Peyer's patch (tissue), 4 donors: Measurements from ENCODE around the gene AP2A2. TPM values are rescaled to one million over a fixed set of nuclear protein-coding genes. Genes with fewer than 3 reads are reported as not detected.

ENCODE experiments used
- DNase-seq, 3 donors: peaks; one replicate each; pipeline ENCODE4 v3.0.0-alpha.2; 2017 to 2019
- H3K27ac ChIP-seq, 4 donors: fragments of 200-600 bp; sonication (generic); one replicate each; pipeline ENCODE4 v1.5.1; 2016 to 2019
- H3K27me3 ChIP-seq, 2 donors: fragments of 200-600 bp; sonication (generic); one replicate each; pipeline ENCODE4 v1.5.1; 2019
- H3K36me3 ChIP-seq, 3 donors: fragments of 200-600 bp; sonication (generic); one replicate each; pipeline ENCODE4 v1.5.1; 2016 to 2019
- H3K4me1 ChIP-seq, 4 donors: fragments of 200-600 bp; sonication (generic); one replicate each; pipeline ENCODE4 v1.5.1; 2016 to 2019
- H3K4me3 ChIP-seq, 4 donors: fragments of 200-600 bp; sonication (generic); 1 replicate in 3 of 4; 2 replicates in 1 of 4; pipeline ENCODE4 v1.5.1; 2016 to 2019; ENCODE audit warnings: mild to moderate bottlenecking in 1 of 4
- H3K9me3 ChIP-seq, 4 donors: fragments of 200-600 bp; sonication (generic); one replicate each; pipeline ENCODE4 v1.5.1; 2016 to 2019; ENCODE audit warnings: mild to moderate bottlenecking in 1 of 4
- CTCF ChIP-seq, 6 experiments: fragments of 450-650 bp in 4 of 6; fragments of 200-600 bp in 2 of 6; sonication (generic) in 1 of 6; IDR thresholded peaks; one replicate each; pipeline ENCODE4 v1.5.1; 2017 to 2019; ENCODE audit warnings: antibody characterized with exemption in 6 of 6, mild to moderate bottlenecking in 3 of 6, moderate library complexity in 1 of 6
- POLR2A ChIP-seq, 2 donors: fragments of 450-650 bp; IDR thresholded peaks; one replicate each; pipeline ENCODE4 v1.5.1; 2017; ENCODE audit warnings: antibody characterized with exemption in 2 of 2, mild to moderate bottlenecking in 2 of 2, moderate library complexity in 2 of 2
- total RNA-seq, 4 donors: library from RNA; depleted of rRNA; stranded (reverse); fragments of >200 nt; gene quantifications; one replicate each; pipeline ENCODE4 v1.1.0, GENCODE V29; 2016

The AP2A2 gene
- total RNA-seq, 4 donors from 2014 or later, result 103 to 383 (median 136) TPM

- no peaks in the 10 kb centered on the region for H3K9me3 ChIP-seq
- no peak for DNase-seq
- H3K27ac ChIP-seq, result no peak overlapping the region
- no peak overlapping the region for H3K4me3 ChIP-seq
- no peaks in the 10 kb centered on the region for H3K4me1 ChIP-seq
- no peaks in the 10 kb centered on the region for H3K27me3 ChIP-seq
- no peak for TF ChIP-seq CTCF (IDR thresholded peaks at IDR 0.05)
- no peak for TF ChIP-seq POLR2A (IDR thresholded peaks at IDR 0.05)
- H3K36me3 ChIP-seq, result peaks cover 0 to 9% (median 0%) of the 10 kb centered on the region in 3 donors
Observed at GRCh38 chr11:883527-883926, 42.1 kb upstream of the AP2A2 start.

GRCh38 chr11:884578-885070 lies 41.0 kb upstream of the AP2A2 start:
- Histone ChIP-seq H3K9me3 (no peaks in the 10 kb centered on the region), H3K36me3 (peaks cover 0 to 10% (median 0%) of the 10 kb centered on the region in 3 donors), H3K27ac (no peak overlapping the region), H3K4me3 (no peak overlapping the region), H3K27me3 (no peaks in the 10 kb centered on the region), H3K4me1 (no peaks in the 10 kb centered on the region)
- TF ChIP-seq CTCF (IDR thresholded peaks at IDR 0.05), result no peak
- TF ChIP-seq POLR2A (IDR thresholded peaks at IDR 0.05), result no peak
- no peak for DNase-seq

GRCh38 chr11:886568-886967 lies 39.1 kb upstream of the AP2A2 start:
- peaks cover 0 to 10% (median 0%) of the 10 kb centered on the region in 3 donors for H3K36me3 ChIP-seq
- no peak overlapping the region for H3K4me3 ChIP-seq
- no peak for DNase-seq
- no peak overlapping the region for H3K27ac ChIP-seq
- no peaks in the 10 kb centered on the region for H3K4me1 ChIP-seq
- H3K9me3 ChIP-seq, result no peaks in the 10 kb centered on the region
- H3K27me3 ChIP-seq, result no peaks in the 10 kb centered on the region
- TF ChIP-seq POLR2A (IDR thresholded peaks at IDR 0.05) (no peak), CTCF (IDR thresholded peaks at IDR 0.05) (no peak)

GRCh38 chr11:887589-887988 lies 38.1 kb upstream of the AP2A2 start:
- H3K9me3 ChIP-seq, result no peaks in the 10 kb centered on the region
- H3K4me1 ChIP-seq, result no peaks in the 10 kb centered on the region
- H3K27ac ChIP-seq, result no peak overlapping the region
- no peaks in the 10 kb centered on the region for H3K27me3 ChIP-seq
- DNase-seq, result no peak
- no peak overlapping the region for H3K4me3 ChIP-seq
- H3K36me3 ChIP-seq, result peaks cover 0 to 10% (median 0%) of the 10 kb centered on the region in 3 donors
- TF ChIP-seq CTCF (IDR thresholded peaks at IDR 0.05) (no peak), POLR2A (IDR thresholded peaks at IDR 0.05) (no peak)

GRCh38 chr11:888310-889212 lies 37.1 kb upstream of the AP2A2 start:
- Histone ChIP-seq H3K27ac (no peak overlapping the region), H3K36me3 (peaks cover 0 to 10% (median 0%) of the 10 kb centered on the region in 3 donors), H3K4me3 (no peak overlapping the region), H3K9me3 (no peaks in the 10 kb centered on the region), H3K27me3 (no peaks in the 10 kb centered on the region), H3K4me1 (no peaks in the 10 kb centered on the region)
- TF ChIP-seq CTCF (IDR thresholded peaks at IDR 0.05), result no peak
- no peak for TF ChIP-seq POLR2A (IDR thresholded peaks at IDR 0.05)
- no peak for DNase-seq
